OCI-LY1 (cell line): ENCODE measurements around the gene RBPMS2.

Experiments
- H2AFZ ChIP-seq: fragments of 200-600 bp; sonication (generic), shearing (Covaris generic); 2 replicates; pipeline ENCODE4 v1.6.0; 2014; ENCODE audit warnings: antibody characterized with exemption, mild to moderate bottlenecking, low read length
- H3F3A ChIP-seq: fragments of 200-600 bp; sonication (generic), shearing (Covaris generic); 2 replicates; pipeline ENCODE4 v1.6.0; 2014; ENCODE audit warnings: mild to moderate bottlenecking, antibody characterized with exemption, low read length, moderate library complexity; ENCODE audit not compliant: insufficient read depth
- H3K27ac ChIP-seq: fragments of 200-600 bp; sonication (generic); 2 replicates; pipeline ENCODE4 v1.5.1; 2014; ENCODE audit warnings: low read length, mixed run types, mild to moderate bottlenecking, low read depth; ENCODE audit not compliant: poor library complexity, severe bottlenecking
- H3K27me3 ChIP-seq: fragments of 200-600 bp; sonication (generic); 2 replicates; pipeline ENCODE4 v1.6.0; 2014; ENCODE audit warnings: antibody characterized with exemption, mild to moderate bottlenecking, low read length, moderate library complexity; ENCODE audit not compliant: insufficient read depth
- H3K36me3 ChIP-seq: fragments of 200-600 bp; sonication (generic); 2 replicates; pipeline ENCODE4 v1.6.1; 2014; ENCODE audit warnings: mild to moderate bottlenecking, antibody characterized with exemption, low read length, moderate library complexity, mixed read lengths; ENCODE audit not compliant: insufficient read depth
- H3K4me1 ChIP-seq: fragments of 200-600 bp; sonication (generic); 2 replicates; pipeline ENCODE4 v1.5.1; 2014; ENCODE audit warnings: mild to moderate bottlenecking, low read length, moderate library complexity; ENCODE audit not compliant: insufficient read depth, severe bottlenecking
- H3K4me2 ChIP-seq: fragments of 200-600 bp; sonication (generic), shearing (Covaris generic); 2 replicates; pipeline ENCODE4 v1.6.1; 2014; ENCODE audit warnings: low read length
- H3K4me3 ChIP-seq: fragments of 200-600 bp; sonication (generic); 2 replicates; pipeline ENCODE4 v1.5.1; 2014; ENCODE audit warnings: low read length, low read depth, mild to moderate bottlenecking, mixed read lengths; ENCODE audit not compliant: poor library complexity, severe bottlenecking
- H3K79me2 ChIP-seq: fragments of 200-600 bp; shearing (Covaris generic); 2 replicates; pipeline ENCODE4 v1.6.1; 2016; ENCODE audit warnings: mixed run types, low read length, mixed read lengths; ENCODE audit not compliant: insufficient read depth
- H3K9ac ChIP-seq: fragments of 200-600 bp; sonication (generic), shearing (Covaris generic); 2 replicates; pipeline ENCODE4 v1.6.1; 2014; ENCODE audit warnings: mild to moderate bottlenecking, low read length, mixed read lengths
- H3K9me2 ChIP-seq: fragments of 200-600 bp; sonication (generic), shearing (Covaris generic); 2 replicates; pipeline ENCODE4 v1.6.1; 2014; ENCODE audit warnings: low read depth, mild to moderate bottlenecking, low read length, mixed read lengths
- H3K9me3 ChIP-seq: fragments of 200-600 bp; shearing (Covaris generic); 2 replicates; pipeline ENCODE4 v1.6.1; 2014; ENCODE audit warnings: low read length, mixed read lengths
- H4K20me1 ChIP-seq: fragments of 200-600 bp; sonication (generic), shearing (Covaris generic); 2 replicates; pipeline ENCODE4 v1.6.0; 2016; ENCODE audit warnings: mild to moderate bottlenecking, low read length; ENCODE audit not compliant: insufficient read depth
- CTCF ChIP-seq: fragments of 200-600 bp; sonication (generic), shearing (Covaris generic); IDR thresholded peaks from 2 replicates; pipeline ENCODE4 v1.5.1; 2017; ENCODE audit warnings: mild to moderate bottlenecking, antibody characterized with exemption, low read length, moderate library complexity, mixed read lengths
- EZH2 ChIP-seq: fragments of 200-600 bp; sonication (generic), shearing (Covaris generic); IDR thresholded peaks from 2 replicates; pipeline ENCODE4 v1.8.0; 2017; ENCODE audit warnings: borderline replicate concordance, mixed run types, mild to moderate bottlenecking, antibody characterized with exemption, low read length, moderate library complexity, mixed read lengths

RBPMS2 gene

GRCh38 chr15:64740311-64741170, 34.8 kb downstream of the RBPMS2 start:
- H3K4me1 ChIP-seq, result no peaks in the 10 kb centered on the region
- H2AFZ ChIP-seq, result no peak overlapping the region
- no peak overlapping the region for H3K4me3 ChIP-seq
- H3K9me3 ChIP-seq, result no peaks in the 10 kb centered on the region
- no peak overlapping the region for H3K4me2 ChIP-seq
- H3F3A ChIP-seq, result no peaks in the 10 kb centered on the region
- TF ChIP-seq EZH2 (no peak), CTCF (peak; percentile 51; the same call in 1 of the 2 replicates)
- no peaks in the 10 kb centered on the region for H4K20me1 ChIP-seq
- H3K36me3 ChIP-seq, result no peaks in the 10 kb centered on the region
- no peak overlapping the region for H3K9ac ChIP-seq
- H3K27me3 ChIP-seq, result no peaks in the 10 kb centered on the region; the same call in 1 of the 2 replicates
- H3K27ac ChIP-seq, result no peak overlapping the region
- H3K9me2 ChIP-seq, result no peaks in the 10 kb centered on the region
- H3K79me2 ChIP-seq, result no peaks in the 10 kb centered on the region

GRCh38 chr15:64739577-64740143, 35.7 kb downstream of the RBPMS2 start:
- no peaks in the 10 kb centered on the region for H3K79me2 ChIP-seq
- no peak overlapping the region for H3K9ac ChIP-seq
- no peaks in the 10 kb centered on the region for H3K36me3 ChIP-seq
- TF ChIP-seq EZH2, result no peak
- no peak for TF ChIP-seq CTCF
- no peaks in the 10 kb centered on the region for H3F3A ChIP-seq
- H3K4me2 ChIP-seq, result no peak overlapping the region
- no peaks in the 10 kb centered on the region for H3K4me1 ChIP-seq
- H3K9me2 ChIP-seq, result no peaks in the 10 kb centered on the region
- H3K9me3 ChIP-seq, result no peaks in the 10 kb centered on the region
- no peak overlapping the region for H2AFZ ChIP-seq
- H3K4me3 ChIP-seq, result no peak overlapping the region
- H3K27ac ChIP-seq, result no peak overlapping the region
- H3K27me3 ChIP-seq, result no peaks in the 10 kb centered on the region; the same call in 1 of the 2 replicates
- H4K20me1 ChIP-seq, result no peaks in the 10 kb centered on the region

- H3F3A ChIP-seq, result no peaks in the 10 kb centered on the region
- H3K9me3 ChIP-seq, result no peaks in the 10 kb centered on the region
- TF ChIP-seq EZH2 (no peak), CTCF (no peak)
- no peaks in the 10 kb centered on the region for H3K9me2 ChIP-seq
- H3K27me3 ChIP-seq, result no peaks in the 10 kb centered on the region; the same call in 1 of the 2 replicates
- H4K20me1 ChIP-seq, result no peaks in the 10 kb centered on the region
- H3K4me2 ChIP-seq, result no peak overlapping the region
- no peaks in the 10 kb centered on the region for H3K36me3 ChIP-seq
- H3K79me2 ChIP-seq, result no peaks in the 10 kb centered on the region
- H3K27ac ChIP-seq, result no peak overlapping the region
- no peaks in the 10 kb centered on the region for H3K4me1 ChIP-seq
- H2AFZ ChIP-seq, result no peak overlapping the region
- no peak overlapping the region for H3K9ac ChIP-seq
- H3K4me3 ChIP-seq, result no peak overlapping the region
Observed at GRCh38 chr15:64739156-64739555, 36.2 kb downstream of the RBPMS2 start.
